Stimulated activated CD8-positive, alpha-beta memory T cell treated with anti-CD3 and anti-CD28 coated beads, Interleukin-7, amount 100 ng/mL, for 4 hours (primary cell): ENCODE results near the gene SKIC2.
"Not testable (repeated sequence)": the region's sequence is repeated elsewhere in the genome, so short reads cannot be mapped to it uniquely, and the experiment has no call there.

Experiments
- DNase-seq, 2 donors: peaks; one replicate each; pipeline ENCODE4 v3.0.0-alpha.2; 2020; ENCODE audit warnings: low read depth in 2 of 2

The SKIC2 gene

GRCh38 chr6:31958741-31959739, at the start of gene SKIC2, which contains the start of gene NELFE:
TSS of gene SKIC2 (plus strand) at chr6:31959175. CDS start at chr6:31959193, 18 bp downstream.
TSS of gene NELFE (minus strand) at chr6:31958971. CDS start at chr6:31958446, 525 bp downstream.
- DNase-seq: peak; percentile 95 to 98

GRCh38 chr6:31909298-31909697, 49.7 kb upstream of the SKIC2 start:
- DNase-seq: not testable (repeated sequence)

- no peak for DNase-seq
Measured at GRCh38 chr6:31911826-31912585, 47.0 kb upstream of the SKIC2 start.

- DNase-seq: no peak
Measured at GRCh38 chr6:31915351-31915750, 43.6 kb upstream of the SKIC2 start.

- DNase-seq: no peak
Measured at GRCh38 chr6:31915756-31916155, 43.2 kb upstream of the SKIC2 start.

GRCh38 chr6:31918069-31918720, 40.8 kb upstream of the SKIC2 start:
- DNase-seq: no peak

- DNase-seq: no peak
Measured at GRCh38 chr6:31919624-31920303, 39.2 kb upstream of the SKIC2 start.

GRCh38 chr6:31920811-31921210, 38.2 kb upstream of the SKIC2 start:
- DNase-seq: no peak

- DNase-seq: no peak
Measured at GRCh38 chr6:31922942-31923341, 36.0 kb upstream of the SKIC2 start.

GRCh38 chr6:31927242-31927862, 31.6 kb upstream of the SKIC2 start, which contains the start of gene C2:
TSS of gene C2 (plus strand) at chr6:31927717. CDS start at chr6:31927753, 36 bp downstream.
- no peak for DNase-seq

GRCh38 chr6:31927863-31928671, 30.9 kb upstream of the SKIC2 start:
- no peak for DNase-seq

- no peak for DNase-seq
Measured at GRCh38 chr6:31928672-31928939, 30.4 kb upstream of the SKIC2 start.

GRCh38 chr6:31930962-31931361, 28.0 kb upstream of the SKIC2 start:
- DNase-seq: no peak

- not testable (repeated sequence) for DNase-seq
Measured at GRCh38 chr6:31932137-31932536, 26.8 kb upstream of the SKIC2 start.

GRCh38 chr6:31933537-31933936, 25.4 kb upstream of the SKIC2 start:
- no peak for DNase-seq

GRCh38 chr6:31935021-31935420, 24.0 kb upstream of the SKIC2 start:
- no peak for DNase-seq

- DNase-seq: no peak
Measured at GRCh38 chr6:31935823-31936222, 23.2 kb upstream of the SKIC2 start.

GRCh38 chr6:31940256-31940664, 18.7 kb upstream of the SKIC2 start:
- DNase-seq: no peak

GRCh38 chr6:31943742-31944141, 15.2 kb upstream of the SKIC2 start:
- no peak for DNase-seq

GRCh38 chr6:31945154-31945506, 13.8 kb upstream of the SKIC2 start:
- DNase-seq: no peak
